Kidney epithelial cell (primary cell): ENCODE data around the gene KIRREL2. TPM values are rescaled to one million over a fixed set of nuclear protein-coding genes. Genes with fewer than 3 reads are reported as not detected.
A peak's percentile ranks its signal among the peaks of the same experiment; 100 is the strongest.

Source experiments
- DNase-seq: peaks from one replicate; pipeline ENCODE4 v3.0.0-alpha.2; 2010; ENCODE audit warnings: low read depth
- H3K27me3 ChIP-seq: 2 replicates; pipeline ENCODE4 v1.6.0; 2011; ENCODE audit warnings: low read length; ENCODE audit not compliant: control insufficient read depth, insufficient read depth
- H3K36me3 ChIP-seq: 2 replicates; pipeline ENCODE4 v1.5.1; 2011; ENCODE audit warnings: low read length; ENCODE audit not compliant: control insufficient read depth, insufficient read depth
- H3K4me3 ChIP-seq: 2 replicates; pipeline ENCODE4 v1.5.1; 2011; ENCODE audit warnings: low read depth, mild to moderate bottlenecking, control low read depth, low read length
- CTCF ChIP-seq: IDR thresholded peaks from 2 replicates; pipeline ENCODE4 v1.5.1; 2011; ENCODE audit warnings: mild to moderate bottlenecking, moderate library complexity, low read length, control low read depth, inconsistent platforms; ENCODE audit not compliant: insufficient read depth, poor library complexity, severe bottlenecking
- total RNA-seq: library from RNA; depleted of rRNA; stranded (reverse); fragments of >200 nt; gene quantifications from 2 replicates; pipeline ENCODE4 v1.2.3, GENCODE V29; 2015

Gene KIRREL2
- total RNA-seq, 1 donor from 2014 or later: 0.50 TPM

- H3K27me3 ChIP-seq: no peaks in the 10 kb centered on the region
- H3K4me3 ChIP-seq: peak overlapping the region; percentile 54
- peaks cover 1% of the 10 kb centered on the region for H3K36me3 ChIP-seq
- TF ChIP-seq CTCF: no peak
- no peak for DNase-seq
Observed at GRCh38 chr19:35897706-35898451, 41.2 kb downstream of the KIRREL2 start.

GRCh38 chr19:35898499-35898809 lies 41.7 kb downstream of the KIRREL2 start:
- peak overlapping the region; percentile 54 for H3K4me3 ChIP-seq
- TF ChIP-seq CTCF: no peak
- DNase-seq: no peak
- H3K27me3 ChIP-seq: no peaks in the 10 kb centered on the region
- peaks cover 1% of the 10 kb centered on the region for H3K36me3 ChIP-seq

- Histone ChIP-seq H3K4me3 (peak overlapping the region; percentile 54), H3K36me3 (peaks cover 1% of the 10 kb centered on the region), H3K27me3 (no peaks in the 10 kb centered on the region)
- TF ChIP-seq CTCF: no peak
- DNase-seq: peak; percentile 72
Observed at GRCh38 chr19:35899547-35900214, 43.0 kb downstream of the KIRREL2 start.

GRCh38 chr19:35901055-35901644 lies 44.4 kb downstream of the KIRREL2 start:
- no peak for DNase-seq

GRCh38 chr19:35901854-35902661 lies 45.3 kb downstream of the KIRREL2 start, which contains the start of gene HCST:
TSS of gene HCST (plus strand) at chr19:35902529. CDS start at chr19:35902594, 65 bp downstream.
- no peak for DNase-seq
- TF ChIP-seq CTCF: no peak
- Histone ChIP-seq H3K36me3 (no peaks in the 10 kb centered on the region), H3K4me3 (peak within 1 kb of the TSS; percentile 15), H3K27me3 (no peaks in the 10 kb centered on the region)

More at GRCh38 chr19:35901055-35901644, 44.4 kb downstream of the KIRREL2 start:
- Histone ChIP-seq H3K36me3 (no peaks in the 10 kb centered on the region), H3K27me3 (no peaks in the 10 kb centered on the region), H3K4me3 (no peak overlapping the region)
- TF ChIP-seq CTCF: no peak
